ENCODE data around the gene ITIH3. TPM values are rescaled to one million over a fixed set of nuclear protein-coding genes. Genes with fewer than 3 reads are reported as not detected.

The ITIH3 gene
- total RNA-seq, 4 donors from 2014 or later = 0.18 to 5.6 (median 1.2) TPM

DNA sequence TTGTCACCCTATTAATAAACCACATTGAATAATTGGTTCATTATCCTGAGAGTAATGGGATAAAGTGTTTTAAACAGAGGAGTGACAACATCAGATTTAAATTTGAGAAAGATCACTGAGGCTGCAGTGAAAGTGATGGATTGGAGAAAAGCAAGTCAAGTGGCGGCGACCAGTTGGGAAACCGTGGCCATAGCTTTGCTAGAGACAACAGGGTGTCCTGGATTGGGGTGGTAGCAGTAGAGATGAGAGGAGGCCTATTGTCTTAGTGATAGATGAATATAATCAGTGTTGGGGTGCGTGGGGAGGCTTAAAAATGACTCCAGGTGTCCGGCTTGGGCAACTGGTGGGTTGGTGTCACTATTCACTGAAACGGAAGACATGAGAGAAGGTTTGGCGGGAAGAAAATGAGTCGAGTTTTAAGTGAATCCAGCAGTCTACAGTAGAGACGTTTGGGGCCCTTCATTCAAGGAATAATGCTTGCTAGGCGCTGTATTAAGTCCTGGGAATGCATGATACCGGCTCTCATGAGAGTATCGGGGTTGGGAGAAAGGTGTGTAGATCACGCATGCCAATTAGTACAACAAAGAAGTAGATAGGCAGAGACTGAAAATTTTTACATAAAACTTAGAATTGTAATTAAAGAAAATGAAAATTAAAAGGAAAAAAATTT lies 24.7 kb upstream of the ITIH3 start:
- H3K4me3 ChIP-seq = peak overlapping the region; percentile 71
- 19% methylated on average over 13 of the region's 13 CpGs for WGBS
- peaks cover 28% of the 10 kb centered on the region for H3K36me3 ChIP-seq
- H3K9me3 ChIP-seq = no peaks in the 10 kb centered on the region
- no peaks in the 10 kb centered on the region for H3K27me3 ChIP-seq
- no peak for DNase-seq (ENCODE audit: low spot score in 2 of 2)
- peaks cover 14% of the 10 kb centered on the region for H3K4me1 ChIP-seq
- TF ChIP-seq POLR2A (IDR thresholded peaks at IDR 0.05) (no peak), POLR2AphosphoS5 (IDR thresholded peaks at IDR 0.05) (no peak), CTCF (IDR thresholded peaks at IDR 0.05) (no peak), EP300 (IDR thresholded peaks at IDR 0.05) (no peak)
- H3K27ac ChIP-seq = no peak overlapping the region

- Histone ChIP-seq H3K4me3 (peak within 1 kb of the TSS; percentile 71), H3K9me3 (no peaks in the 10 kb centered on the region), H3K27ac (peak within 1 kb of the TSS; percentile 30), H3K4me1 (peaks cover 14% of the 10 kb centered on the region), H3K27me3 (no peaks in the 10 kb centered on the region), H3K36me3 (peaks cover 21% of the 10 kb centered on the region)
- peak; percentile 93 to 94 for DNase-seq (ENCODE audit: low spot score in 2 of 2)
- WGBS = 0% methylated on average over 22 of the region's 67 CpGs
- TF ChIP-seq POLR2AphosphoS5 (IDR thresholded peaks at IDR 0.05) = peak in 1 of 3 donors; percentile 52
- peak in 1 of 2 donors; percentile 18 for TF ChIP-seq CTCF (IDR thresholded peaks at IDR 0.05)
- TF ChIP-seq EP300 (IDR thresholded peaks at IDR 0.05) = no peak
- TF ChIP-seq POLR2A (IDR thresholded peaks at IDR 0.05) = peak in 1 of 2 donors; percentile 33
These were observed 23.9 kb upstream of the ITIH3 start, which contains the start of gene NEK4 for GRCh38 chr3:52770496-52771333. TSS of gene NEK4 (minus strand) at chr3:52770940. CDS start at chr3:52770746, 194 bp downstream.

DNA sequence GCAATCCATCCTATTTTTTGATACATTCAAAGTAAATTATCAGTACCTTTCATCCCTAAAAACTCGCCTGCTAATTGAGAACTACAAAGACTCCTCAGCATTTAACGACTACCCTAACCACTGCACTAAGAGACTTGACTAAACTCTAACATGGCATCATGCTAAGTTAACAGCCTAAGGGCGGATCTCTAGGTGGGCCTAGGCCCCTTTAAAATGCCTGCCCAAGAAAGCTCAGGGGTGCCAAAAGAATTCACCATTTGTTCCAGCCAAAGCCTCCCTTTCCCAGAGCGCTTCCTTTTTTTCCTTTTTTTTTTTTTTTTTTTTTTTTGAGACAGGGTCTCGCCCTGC lies 23.3 kb upstream of the ITIH3 start:
- H3K9me3 ChIP-seq = no peaks in the 10 kb centered on the region
- DNase-seq (ENCODE audit: low spot score in 2 of 2) = no peak
- 44% methylated on average over 5 of the region's 5 CpGs for WGBS
- H3K4me1 ChIP-seq = peaks cover 14% of the 10 kb centered on the region
- peak overlapping the region; percentile 71 for H3K4me3 ChIP-seq
- H3K27me3 ChIP-seq = no peaks in the 10 kb centered on the region
- peaks cover 16% of the 10 kb centered on the region for H3K36me3 ChIP-seq
- H3K27ac ChIP-seq = peak overlapping the region; percentile 30
- TF ChIP-seq POLR2AphosphoS5 (IDR thresholded peaks at IDR 0.05) (no peak), POLR2A (IDR thresholded peaks at IDR 0.05) (no peak), EP300 (IDR thresholded peaks at IDR 0.05) (no peak), CTCF (IDR thresholded peaks at IDR 0.05) (no peak)

DNA sequence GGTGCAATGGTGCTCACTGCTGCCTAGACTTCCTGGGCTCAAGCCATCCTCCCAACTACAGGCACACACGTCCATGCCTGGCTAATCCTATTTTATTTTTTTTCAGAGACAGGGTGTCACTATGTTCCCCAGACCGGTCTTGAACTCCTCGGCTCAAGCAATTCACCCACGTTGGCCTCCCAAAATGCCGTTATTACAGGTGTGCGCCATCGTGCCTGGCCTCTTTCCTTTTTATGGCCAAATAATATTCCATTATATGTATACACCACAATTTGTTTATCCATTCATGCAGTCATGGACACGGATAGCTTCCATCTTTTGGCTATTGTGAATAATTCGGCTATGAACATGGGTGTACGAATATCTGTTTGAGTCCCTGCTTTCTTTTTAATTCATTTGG lies 22.9 kb upstream of the ITIH3 start:
- H3K9me3 ChIP-seq = no peaks in the 10 kb centered on the region
- 90% methylated on average over 10 of the region's 10 CpGs for WGBS
- no peak for DNase-seq (ENCODE audit: low spot score in 2 of 2)

More for the DNA sequence above, 22.9 kb upstream of the ITIH3 start:
- no peaks in the 10 kb centered on the region for H3K27me3 ChIP-seq
- H3K4me1 ChIP-seq = peaks cover 14% of the 10 kb centered on the region
- H3K36me3 ChIP-seq = peaks cover 12% of the 10 kb centered on the region
- H3K27ac ChIP-seq = no peak overlapping the region
- TF ChIP-seq POLR2A (IDR thresholded peaks at IDR 0.05) = no peak
- no peak for TF ChIP-seq EP300 (IDR thresholded peaks at IDR 0.05)
- no peak for TF ChIP-seq POLR2AphosphoS5 (IDR thresholded peaks at IDR 0.05)
- TF ChIP-seq CTCF (IDR thresholded peaks at IDR 0.05) = no peak
- no peak overlapping the region for H3K4me3 ChIP-seq

All from suprapubic skin (tissue), 4 donors.